ENCODE data around the gene ATP11A. TPM values are rescaled to one million over a fixed set of nuclear protein-coding genes. Genes with fewer than 3 reads are reported as not detected.

The ATP11A gene
- total and polyA plus RNA-seq, 9 of the 15 experiments (the other 6 are each of a cell fraction or from before 2014, with no cell fraction given), result 0.38 to 34.2 (median 4.2) TPM

DNA sequence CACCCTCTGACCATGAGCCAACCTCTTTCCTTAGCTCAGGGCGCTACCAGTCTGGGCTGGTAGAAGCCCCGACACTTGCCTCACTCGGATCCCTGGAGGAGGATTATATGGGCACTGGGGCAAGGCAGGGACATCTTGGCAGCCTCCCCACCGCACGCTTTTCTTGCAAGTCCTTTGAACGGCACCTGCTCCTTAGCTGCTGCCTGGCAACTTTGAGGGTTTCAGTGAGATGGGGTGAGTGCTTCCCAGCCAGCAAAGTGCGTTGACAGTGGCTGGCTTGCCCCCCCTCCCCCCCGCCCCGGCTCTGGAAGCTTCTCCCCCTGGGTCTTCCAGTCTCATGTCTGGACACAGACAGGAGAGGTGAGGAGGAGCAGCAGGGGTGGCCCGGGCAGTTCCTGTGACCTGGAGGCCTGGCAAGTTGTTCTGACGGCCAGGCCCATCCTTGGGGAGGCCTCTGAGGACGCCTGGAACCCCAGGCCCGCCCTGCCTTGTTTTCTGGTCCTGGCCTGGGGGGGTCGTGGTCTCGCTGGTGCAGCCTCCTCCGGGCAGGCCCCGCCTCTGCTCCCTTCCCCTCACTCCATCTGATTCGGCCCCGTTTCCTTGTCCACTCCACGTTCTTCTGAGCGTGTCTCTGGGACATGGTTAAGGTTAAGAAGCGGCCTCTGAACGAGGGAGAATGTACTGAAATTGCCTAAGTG is 75.2 kb downstream of the ATP11A start (continued):
- TF ChIP-seq NFYB (IDR thresholded peaks at IDR 0.05; ENCODE audit: extremely low read depth, insufficient read length), result no peak
- TF ChIP-seq ZNF146 (CRISPR knock-in tag; IDR thresholded peaks at IDR 0.05; ENCODE audit: unreplicated experiment), result no peak
- TF ChIP-seq BCOR (IDR thresholded peaks at IDR 0.05), result no peak
- TF ChIP-seq TBP (optimal IDR thresholded peaks at IDR 0.05; ENCODE audit: low read depth, low read length), result no peak
- no peak for TF ChIP-seq FOXM1 (IDR thresholded peaks at IDR 0.05; ENCODE audit: low read depth)
- TF ChIP-seq FOXM1 (CRISPR knock-in tag; IDR thresholded peaks at IDR 0.05; ENCODE audit: low read depth), result no peak
- TF ChIP-seq NFE2L1 (tag; IDR thresholded peaks at IDR 0.05; ENCODE audit: borderline replicate concordance, low read depth), result no peak
- TF ChIP-seq KAT7 (CRISPR knock-in tag; IDR thresholded peaks at IDR 0.05; ENCODE audit: borderline replicate concordance), result no peak
- TF ChIP-seq RAD51 (IDR thresholded peaks at IDR 0.05; ENCODE audit: borderline replicate concordance, low read depth), result no peak
- TF ChIP-seq, protein P1, sequence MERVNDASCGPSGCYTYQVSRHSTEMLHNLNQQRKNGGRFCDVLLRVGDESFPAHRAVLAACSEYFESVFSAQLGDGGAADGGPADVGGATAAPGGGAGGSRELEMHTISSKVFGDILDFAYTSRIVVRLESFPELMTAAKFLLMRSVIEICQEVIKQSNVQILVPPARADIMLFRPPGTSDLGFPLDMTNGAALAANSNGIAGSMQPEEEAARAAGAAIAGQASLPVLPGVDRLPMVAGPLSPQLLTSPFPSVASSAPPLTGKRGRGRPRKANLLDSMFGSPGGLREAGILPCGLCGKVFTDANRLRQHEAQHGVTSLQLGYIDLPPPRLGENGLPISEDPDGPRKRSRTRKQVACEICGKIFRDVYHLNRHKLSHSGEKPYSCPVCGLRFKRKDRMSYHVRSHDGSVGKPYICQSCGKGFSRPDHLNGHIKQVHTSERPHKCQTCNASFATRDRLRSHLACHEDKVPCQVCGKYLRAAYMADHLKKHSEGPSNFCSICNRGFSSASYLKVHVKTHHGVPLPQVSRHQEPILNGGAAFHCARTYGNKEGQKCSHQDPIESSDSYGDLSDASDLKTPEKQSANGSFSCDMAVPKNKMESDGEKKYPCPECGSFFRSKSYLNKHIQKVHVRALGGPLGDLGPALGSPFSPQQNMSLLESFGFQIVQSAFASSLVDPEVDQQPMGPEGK (CRISPR knock-in tag; IDR thresholded peaks at IDR 0.05; ENCODE audit: borderline replicate concordance), result no peak
- TF ChIP-seq RBM15 (IDR thresholded peaks at IDR 0.05; ENCODE audit: insufficient read depth, low read length), result no peak
- TF ChIP-seq, protein P2, sequence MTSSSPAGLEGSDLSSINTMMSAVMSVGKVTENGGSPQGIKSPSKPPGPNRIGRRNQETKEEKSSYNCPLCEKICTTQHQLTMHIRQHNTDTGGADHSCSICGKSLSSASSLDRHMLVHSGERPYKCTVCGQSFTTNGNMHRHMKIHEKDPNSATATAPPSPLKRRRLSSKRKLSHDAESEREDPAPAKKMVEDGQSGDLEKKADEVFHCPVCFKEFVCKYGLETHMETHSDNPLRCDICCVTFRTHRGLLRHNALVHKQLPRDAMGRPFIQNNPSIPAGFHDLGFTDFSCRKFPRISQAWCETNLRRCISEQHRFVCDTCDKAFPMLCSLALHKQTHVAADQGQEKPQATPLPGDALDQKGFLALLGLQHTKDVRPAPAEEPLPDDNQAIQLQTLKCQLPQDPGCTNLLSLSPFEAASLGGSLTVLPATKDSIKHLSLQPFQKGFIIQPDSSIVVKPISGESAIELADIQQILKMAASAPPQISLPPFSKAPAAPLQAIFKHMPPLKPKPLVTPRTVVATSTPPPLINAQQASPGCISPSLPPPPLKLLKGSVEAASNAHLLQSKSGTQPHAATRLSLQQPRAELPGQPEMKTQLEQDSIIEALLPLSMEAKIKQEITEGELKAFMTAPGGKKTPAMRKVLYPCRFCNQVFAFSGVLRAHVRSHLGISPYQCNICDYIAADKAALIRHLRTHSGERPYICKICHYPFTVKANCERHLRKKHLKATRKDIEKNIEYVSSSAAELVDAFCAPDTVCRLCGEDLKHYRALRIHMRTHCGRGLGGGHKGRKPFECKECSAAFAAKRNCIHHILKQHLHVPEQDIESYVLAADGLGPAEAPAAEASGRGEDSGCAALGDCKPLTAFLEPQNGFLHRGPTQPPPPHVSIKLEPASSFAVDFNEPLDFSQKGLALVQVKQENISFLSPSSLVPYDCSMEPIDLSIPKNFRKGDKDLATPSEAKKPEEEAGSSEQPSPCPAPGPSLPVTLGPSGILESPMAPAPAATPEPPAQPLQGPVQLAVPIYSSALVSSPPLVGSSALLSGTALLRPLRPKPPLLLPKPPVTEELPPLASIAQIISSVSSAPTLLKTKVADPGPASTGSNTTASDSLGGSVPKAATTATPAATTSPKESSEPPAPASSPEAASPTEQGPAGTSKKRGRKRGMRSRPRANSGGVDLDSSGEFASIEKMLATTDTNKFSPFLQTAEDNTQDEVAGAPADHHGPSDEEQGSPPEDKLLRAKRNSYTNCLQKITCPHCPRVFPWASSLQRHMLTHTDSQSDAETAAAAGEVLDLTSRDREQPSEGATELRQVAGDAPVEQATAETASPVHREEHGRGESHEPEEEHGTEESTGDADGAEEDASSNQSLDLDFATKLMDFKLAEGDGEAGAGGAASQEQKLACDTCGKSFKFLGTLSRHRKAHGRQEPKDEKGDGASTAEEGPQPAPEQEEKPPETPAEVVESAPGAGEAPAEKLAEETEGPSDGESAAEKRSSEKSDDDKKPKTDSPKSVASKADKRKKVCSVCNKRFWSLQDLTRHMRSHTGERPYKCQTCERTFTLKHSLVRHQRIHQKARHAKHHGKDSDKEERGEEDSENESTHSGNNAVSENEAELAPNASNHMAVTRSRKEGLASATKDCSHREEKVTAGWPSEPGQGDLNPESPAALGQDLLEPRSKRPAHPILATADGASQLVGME (CRISPR knock-in tag; IDR thresholded peaks at IDR 0.05), result no peak
